Measurements from ENCODE around the gene MAPK4.

Gene MAPK4

GRCh38 chr18:50632895-50633515 lies 73.1 kb downstream of the MAPK4 start:
- peaks cover 48% of the 10 kb centered on the region for H3K4me1 ChIP-seq
- TF ChIP-seq CTCF (IDR thresholded peaks at IDR 0.05), result no peak
- H3K27ac ChIP-seq, result no peak overlapping the region
- H3K36me3 ChIP-seq (ENCODE audit: control insufficient read depth, insufficient read depth, low read length), result no peaks in the 10 kb centered on the region
- no peaks in the 10 kb centered on the region for H3K27me3 ChIP-seq (ENCODE audit: control insufficient read depth, insufficient read depth, low read length)
- H3K4me3 ChIP-seq (ENCODE audit: low read depth, low read length), result no peak overlapping the region
- H2AFZ ChIP-seq, result no peak overlapping the region
- H3K9ac ChIP-seq, result no peak overlapping the region
- H3K79me2 ChIP-seq, result peaks cover 7% of the 10 kb centered on the region
- no peaks in the 10 kb centered on the region for H3K9me3 ChIP-seq (ENCODE audit: control insufficient read depth, low read length)
- no peak overlapping the region for H3K4me2 ChIP-seq (ENCODE audit: low read length)

GRCh38 chr18:50633992-50634391 lies 74.1 kb downstream of the MAPK4 start:
- H3K9ac ChIP-seq, result no peak overlapping the region
- no peak overlapping the region for H3K4me2 ChIP-seq (ENCODE audit: low read length)
- H3K4me1 ChIP-seq, result peaks cover 58% of the 10 kb centered on the region
- TF ChIP-seq CTCF (IDR thresholded peaks at IDR 0.05), result no peak
- no peaks in the 10 kb centered on the region for H3K9me3 ChIP-seq (ENCODE audit: control insufficient read depth, low read length)
- no peaks in the 10 kb centered on the region for H3K36me3 ChIP-seq (ENCODE audit: control insufficient read depth, insufficient read depth, low read length)
- no peak overlapping the region for H3K4me3 ChIP-seq (ENCODE audit: low read depth, low read length)
- no peak overlapping the region for H3K27ac ChIP-seq
- H3K79me2 ChIP-seq, result peaks cover 5% of the 10 kb centered on the region
- H2AFZ ChIP-seq, result no peak overlapping the region
- H3K27me3 ChIP-seq (ENCODE audit: control insufficient read depth, insufficient read depth, low read length), result no peaks in the 10 kb centered on the region

GRCh38 chr18:50636366-50637057 lies 76.6 kb downstream of the MAPK4 start:
- TF ChIP-seq CTCF (IDR thresholded peaks at IDR 0.05), result no peak
- Histone ChIP-seq H3K79me2 (peaks cover 10% of the 10 kb centered on the region), H3K27me3 (ENCODE audit: control insufficient read depth, insufficient read depth, low read length) (no peaks in the 10 kb centered on the region), H3K4me2 (ENCODE audit: low read length) (no peak overlapping the region), H3K27ac (no peak overlapping the region), H2AFZ (no peak overlapping the region), H3K4me3 (ENCODE audit: low read depth, low read length) (no peak overlapping the region), H3K9me3 (ENCODE audit: control insufficient read depth, low read length) (no peaks in the 10 kb centered on the region), H3K36me3 (ENCODE audit: control insufficient read depth, insufficient read depth, low read length) (no peaks in the 10 kb centered on the region), H3K4me1 (peaks cover 43% of the 10 kb centered on the region), H3K9ac (no peak overlapping the region)

- Histone ChIP-seq H3K4me1 (peaks cover 31% of the 10 kb centered on the region), H3K4me2 (ENCODE audit: low read length) (peak overlapping the region; percentile 34), H3K9ac (no peak overlapping the region), H3K9me3 (ENCODE audit: control insufficient read depth, low read length) (no peaks in the 10 kb centered on the region), H2AFZ (peak overlapping the region; percentile 75), H3K36me3 (ENCODE audit: control insufficient read depth, insufficient read depth, low read length) (no peaks in the 10 kb centered on the region), H3K79me2 (peaks cover 10% of the 10 kb centered on the region), H3K27me3 (ENCODE audit: control insufficient read depth, insufficient read depth, low read length) (no peaks in the 10 kb centered on the region), H3K27ac (peak overlapping the region; percentile 89), H3K4me3 (ENCODE audit: low read depth, low read length) (no peak overlapping the region)
- TF ChIP-seq CTCF (IDR thresholded peaks at IDR 0.05), result no peak
These were observed 78.4 kb downstream of the MAPK4 start for GRCh38 chr18:50638016-50638883.
